Tibial artery (tissue), 4 donors: ENCODE data around the gene TNS3.
A peak's percentile ranks its signal among the peaks of the same experiment; 100 is the strongest.
"Not testable (repeated sequence)": the region's sequence is repeated elsewhere in the genome, so short reads cannot be mapped to it uniquely, and the experiment has no call there.

ENCODE experiments used
- DNase-seq, 2 donors: peaks; one replicate each; pipeline ENCODE4 v3.0.0-alpha.2; 2019
- H3K27ac ChIP-seq, 2 donors: fragments of 200-600 bp; sonication (generic) in 1 of 2; 1 replicate in 1 of 2; 2 replicates in 1 of 2; pipeline ENCODE4 v1.5.1; 2018 to 2019; ENCODE audit warnings: mild to moderate bottlenecking in 1 of 2
- H3K27me3 ChIP-seq, 2 donors: fragments of 200-600 bp; sonication (generic) in 1 of 2; one replicate each; pipeline versions ENCODE4 v1.5.1 to v1.6.0; 2016 to 2019
- H3K36me3 ChIP-seq, 3 donors: fragments of 200-600 bp; sonication (generic) in 2 of 3; one replicate each; pipeline ENCODE4 v1.5.1; 2016 to 2019; ENCODE audit warnings: mild to moderate bottlenecking in 2 of 3
- H3K4me1 ChIP-seq, 4 donors: fragments of 200-600 bp; sonication (generic) in 2 of 4; 1 replicate in 3 of 4; 2 replicates in 1 of 4; pipeline ENCODE4 v1.5.1; 2016 to 2019
- H3K4me3 ChIP-seq, 2 donors: fragments of 200-600 bp; sonication (generic) in 1 of 2; 1 replicate in 1 of 2; 2 replicates in 1 of 2; pipeline ENCODE4 v1.5.1; 2018 to 2019; ENCODE audit warnings: mild to moderate bottlenecking in 2 of 2
- H3K9me3 ChIP-seq, 3 donors: fragments of 200-600 bp; sonication (generic) in 1 of 3; one replicate each; pipeline ENCODE4 v1.5.1; 2016 to 2019
- intact Hi-C: fragments of 100-400 bp; cut with DNase I; formaldehyde crosslinking; loops from one replicate; pipeline ENCODE4 v1.15.0; 2023; ENCODE audit warnings: low total_unique reads
- TF ChIP-seq, protein P1 (sequence below), 2 experiments: fragments of 200-600 bp in 1 of 2; fragments of 450-650 bp in 1 of 2; IDR thresholded peaks; one replicate each; pipeline ENCODE4 v1.5.1; 2017 to 2019; ENCODE audit warnings: antibody characterized with exemption in 2 of 2, mild to moderate bottlenecking in 1 of 2, moderate library complexity in 1 of 2

TNS3 gene

DNA sequence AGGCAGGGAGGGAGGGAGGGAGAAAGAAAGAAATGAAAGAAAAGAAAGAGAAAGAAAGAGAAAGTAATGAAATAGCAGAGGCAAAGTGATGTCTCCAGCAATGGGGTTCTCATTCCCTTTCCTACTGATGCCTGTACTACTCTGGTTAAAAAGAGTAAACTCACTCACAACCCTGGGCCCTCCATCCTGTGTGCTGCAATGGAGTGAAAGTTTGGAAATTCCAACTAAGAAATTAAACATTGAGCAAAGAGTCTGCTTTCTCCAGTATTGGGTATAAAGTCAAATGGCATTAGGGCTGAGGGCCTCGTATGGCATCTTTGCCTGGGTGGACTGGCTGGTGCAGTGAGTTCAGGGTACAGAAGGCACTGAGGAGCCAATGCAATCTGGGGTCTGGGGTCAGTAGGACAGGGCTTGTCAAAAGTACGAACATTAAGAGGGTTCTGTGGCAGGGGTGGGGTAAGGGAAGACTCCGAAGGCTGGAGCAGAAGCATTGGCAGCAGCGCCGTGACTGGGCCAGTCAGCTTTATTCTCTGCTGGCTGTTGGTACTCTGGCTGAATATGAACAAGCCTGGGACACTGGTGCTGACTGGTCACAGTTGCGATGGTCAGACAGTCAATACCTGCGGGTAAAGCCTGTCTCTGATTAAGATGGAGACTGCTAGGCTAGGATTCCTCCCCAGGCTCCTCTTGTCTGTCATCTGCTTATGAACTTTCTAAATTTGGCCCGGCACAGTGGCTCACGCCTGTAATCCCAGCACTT lies 24.1 kb upstream of the TNS3 start:
- intact Hi-C loops: no loop called here
- no peaks in the 10 kb centered on the region for H3K9me3 ChIP-seq
- DNase-seq: no peak
- TF ChIP-seq, protein P1, sequence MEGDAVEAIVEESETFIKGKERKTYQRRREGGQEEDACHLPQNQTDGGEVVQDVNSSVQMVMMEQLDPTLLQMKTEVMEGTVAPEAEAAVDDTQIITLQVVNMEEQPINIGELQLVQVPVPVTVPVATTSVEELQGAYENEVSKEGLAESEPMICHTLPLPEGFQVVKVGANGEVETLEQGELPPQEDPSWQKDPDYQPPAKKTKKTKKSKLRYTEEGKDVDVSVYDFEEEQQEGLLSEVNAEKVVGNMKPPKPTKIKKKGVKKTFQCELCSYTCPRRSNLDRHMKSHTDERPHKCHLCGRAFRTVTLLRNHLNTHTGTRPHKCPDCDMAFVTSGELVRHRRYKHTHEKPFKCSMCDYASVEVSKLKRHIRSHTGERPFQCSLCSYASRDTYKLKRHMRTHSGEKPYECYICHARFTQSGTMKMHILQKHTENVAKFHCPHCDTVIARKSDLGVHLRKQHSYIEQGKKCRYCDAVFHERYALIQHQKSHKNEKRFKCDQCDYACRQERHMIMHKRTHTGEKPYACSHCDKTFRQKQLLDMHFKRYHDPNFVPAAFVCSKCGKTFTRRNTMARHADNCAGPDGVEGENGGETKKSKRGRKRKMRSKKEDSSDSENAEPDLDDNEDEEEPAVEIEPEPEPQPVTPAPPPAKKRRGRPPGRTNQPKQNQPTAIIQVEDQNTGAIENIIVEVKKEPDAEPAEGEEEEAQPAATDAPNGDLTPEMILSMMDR (IDR thresholded peaks at IDR 0.05): no peak
- H3K4me1 ChIP-seq: peaks cover 0 to 66% (median 35%) of the 10 kb centered on the region in 4 donors
- H3K4me3 ChIP-seq: no peak overlapping the region
- no peaks in the 10 kb centered on the region for H3K27me3 ChIP-seq
- peak overlapping the region; percentile 51 to 54 for H3K27ac ChIP-seq
- no peaks in the 10 kb centered on the region for H3K36me3 ChIP-seq

DNA sequence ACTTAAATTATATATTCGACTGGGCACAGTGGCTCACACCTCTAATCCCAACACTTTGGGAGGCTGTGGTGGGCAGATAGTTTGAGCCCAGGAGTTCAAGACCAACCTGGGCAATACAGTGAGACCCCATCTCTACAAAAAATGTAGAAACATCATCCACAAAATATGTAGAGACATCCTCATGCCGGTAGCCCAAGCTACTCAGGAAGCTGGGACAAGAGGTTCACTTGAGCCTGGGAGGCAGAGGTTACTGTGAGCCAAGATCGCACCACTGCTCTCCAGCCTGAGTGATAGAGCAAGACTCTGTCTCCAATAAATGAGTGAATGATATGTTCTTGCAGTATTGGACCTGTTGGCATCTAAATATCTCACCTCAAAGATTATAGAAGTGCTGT lies 22.6 kb upstream of the TNS3 start:
- intact Hi-C loops: no loop called here
- H3K4me3 ChIP-seq: no peak overlapping the region
- H3K9me3 ChIP-seq: no peaks in the 10 kb centered on the region
- H3K36me3 ChIP-seq: no peaks in the 10 kb centered on the region
- peaks cover 0 to 66% (median 35%) of the 10 kb centered on the region in 4 donors for H3K4me1 ChIP-seq
- H3K27ac ChIP-seq: peak overlapping the region; percentile 51 to 54
- H3K27me3 ChIP-seq: no peaks in the 10 kb centered on the region
- no peak for DNase-seq
- TF ChIP-seq, protein P1 (IDR thresholded peaks at IDR 0.05): no peak

DNA sequence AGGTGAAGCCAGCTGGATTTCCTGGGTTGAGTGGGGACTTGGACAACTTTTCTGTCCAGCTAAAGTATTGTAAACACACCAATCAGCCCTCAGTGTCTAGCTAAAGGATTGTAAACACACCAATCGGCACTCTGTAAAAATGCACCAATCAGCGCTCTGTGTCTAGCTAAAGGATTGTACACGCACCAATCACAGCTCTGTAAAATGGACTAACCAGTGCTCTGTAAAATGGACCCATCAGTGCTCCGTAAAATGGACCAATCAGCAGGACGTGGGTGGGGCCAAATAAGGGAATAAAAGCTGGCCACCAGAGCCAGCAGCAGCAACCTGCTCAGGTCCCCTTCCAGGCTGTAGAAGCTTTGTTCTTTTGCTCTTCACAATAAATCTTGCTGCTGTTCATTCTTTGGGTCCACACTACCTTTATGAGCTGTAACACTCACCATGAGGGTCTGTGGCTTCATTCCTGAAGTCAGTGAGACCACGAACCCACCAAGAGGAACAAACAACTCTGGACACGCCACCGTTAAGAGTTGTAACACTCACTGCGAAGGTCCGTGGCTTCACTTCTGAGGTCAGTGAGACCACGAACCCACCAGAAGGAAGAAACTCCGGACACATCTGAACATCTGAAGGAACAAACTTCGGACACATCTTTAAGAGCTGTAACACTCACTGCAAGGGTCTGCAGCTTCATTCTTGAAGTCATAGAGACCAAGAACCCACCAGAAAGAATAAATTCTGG lies 21.8 kb upstream of the TNS3 start:
- Histone ChIP-seq H3K4me1 (peaks cover 0 to 67% (median 35%) of the 10 kb centered on the region in 4 donors), H3K27ac (peak overlapping the region in 1 of 2 donors; percentile 54)
- H3K9me3 ChIP-seq, H3K4me3 ChIP-seq, intact Hi-C loops, DNase-seq, H3K36me3 ChIP-seq, H3K27me3 ChIP-seq: not testable (repeated sequence)

DNA sequence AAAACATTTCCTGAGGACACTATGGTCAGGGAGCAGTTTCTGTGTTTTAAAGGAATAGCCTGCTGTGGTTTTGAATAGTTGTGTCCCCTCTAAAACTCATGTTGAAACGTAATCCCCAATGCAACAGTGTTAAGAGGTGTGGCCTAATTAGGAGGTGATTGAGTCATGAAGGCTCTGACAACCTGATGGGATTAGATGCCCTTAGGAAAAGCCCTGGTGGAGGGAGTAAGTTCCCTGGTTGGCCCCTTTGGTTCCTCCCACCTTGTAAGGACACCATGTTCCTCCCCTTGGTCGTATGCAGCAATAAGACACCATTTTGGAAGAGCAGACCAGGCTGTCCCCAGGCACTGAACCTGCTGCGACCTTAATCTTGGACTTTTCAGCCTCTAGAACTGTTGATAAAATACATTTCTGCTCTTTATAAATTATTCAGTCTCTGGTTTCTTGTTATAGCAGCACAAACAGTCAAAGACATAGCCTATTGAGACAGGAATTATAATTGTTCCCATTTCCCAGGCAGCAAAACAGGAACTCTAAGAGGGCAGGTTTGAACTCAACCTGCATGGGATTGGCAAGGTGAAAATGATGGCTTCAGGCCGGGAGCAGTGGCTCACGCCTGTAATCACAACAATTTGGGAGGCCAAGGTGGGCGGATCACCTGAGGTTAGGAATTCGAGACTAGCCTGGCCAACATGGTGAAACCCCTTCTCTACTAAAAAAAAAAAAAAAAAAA lies 20.5 kb upstream of the TNS3 start:
- H3K27me3 ChIP-seq: no peaks in the 10 kb centered on the region
- H3K4me3 ChIP-seq: no peak overlapping the region
- intact Hi-C loops: no loop called here
- H3K9me3 ChIP-seq: peaks cover 0 to 2% (median 0%) of the 10 kb centered on the region in 3 donors
- H3K27ac ChIP-seq: no peak overlapping the region
- no peaks in the 10 kb centered on the region for H3K36me3 ChIP-seq
- no peak for DNase-seq
- TF ChIP-seq, protein P1 (IDR thresholded peaks at IDR 0.05): no peak
- peaks cover 0 to 79% (median 43%) of the 10 kb centered on the region in 4 donors for H3K4me1 ChIP-seq

DNA sequence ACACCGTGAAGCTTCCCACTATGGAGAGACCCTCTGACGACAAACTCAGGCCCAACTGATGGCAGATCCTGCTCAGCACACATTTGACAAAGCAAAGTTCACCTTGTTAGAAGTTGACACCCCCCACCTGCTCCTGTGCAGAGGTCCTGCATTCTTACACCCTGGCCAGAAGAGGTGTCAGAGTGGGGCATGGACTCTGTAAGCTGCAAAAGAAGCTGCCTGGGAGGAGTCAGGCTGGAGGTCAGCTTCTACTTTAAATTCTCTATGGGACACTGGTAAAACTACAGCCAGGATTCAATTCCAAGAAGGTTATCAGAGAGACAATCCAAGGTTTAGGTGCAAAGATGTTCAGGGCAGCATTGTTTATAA lies 20.0 kb upstream of the TNS3 start:
- intact Hi-C loops: no loop called here
- peaks cover 0 to 8% (median under 1%) of the 10 kb centered on the region in 3 donors for H3K9me3 ChIP-seq
- no peak for DNase-seq
- peaks cover 0 to 82% (median 48%) of the 10 kb centered on the region in 4 donors for H3K4me1 ChIP-seq
- H3K27ac ChIP-seq: no peak overlapping the region
- H3K36me3 ChIP-seq: no peaks in the 10 kb centered on the region
- no peaks in the 10 kb centered on the region for H3K27me3 ChIP-seq
- TF ChIP-seq, protein P1 (IDR thresholded peaks at IDR 0.05): no peak
- no peak overlapping the region for H3K4me3 ChIP-seq
